WTC11 (cell line): ENCODE data around the gene GRIK2. TPM values are rescaled to one million over a fixed set of nuclear protein-coding genes. Genes with fewer than 3 reads are reported as not detected.

Experiments used
- ATAC-seq: fragments of 200-7000 bp; cut with Tn5 transposase; 2 replicates; pipeline ENCODE4 v1.10.0; 2021; ENCODE audit warnings: mild to moderate bottlenecking, moderate library complexity
- CTCF ChIA-PET: fragments of 300-600 bp; sonication (Branson Sonifier 250); formaldehyde crosslinking; loops from one replicate; lab custom pipeline; 2021; ENCODE audit warnings: antibody characterized with exemption; lab: Charles Lee
- POLR2A ChIA-PET: fragments of 350-600 bp; sonication (Branson Sonifier 250); formaldehyde crosslinking; loops from one replicate; lab custom pipeline; 2021; ENCODE audit warnings: antibody characterized with exemption; lab: Charles Lee
- DNase-seq: peaks from one replicate; pipeline ENCODE4 v3.0.0; 2021; ENCODE audit warnings: low spot score
- H3K27ac Mint-ChIP-seq: 2 replicates; pipeline ENCODE4 v1.8.0; 2021; ENCODE audit warnings: mixed read lengths
- H3K27me3 Mint-ChIP-seq: 2 replicates; pipeline ENCODE4 v1.8.0; 2021; ENCODE audit warnings: low read depth, mild to moderate bottlenecking, moderate library complexity, mixed read lengths
- H3K36me3 Mint-ChIP-seq: 2 replicates; pipeline ENCODE4 v1.8.0; 2021; ENCODE audit warnings: mixed read lengths
- H3K4me1 Mint-ChIP-seq: 2 replicates; pipeline ENCODE4 v1.8.0; 2022; ENCODE audit warnings: mixed read lengths
- H3K4me3 Mint-ChIP-seq: 2 replicates; pipeline ENCODE4 v1.8.0; 2021; ENCODE audit warnings: mild to moderate bottlenecking, moderate library complexity, mixed read lengths
- H3K9me3 Mint-ChIP-seq: 2 replicates; pipeline ENCODE4 v1.8.0; 2021; ENCODE audit warnings: mixed read lengths
- ARID4B ChIP-seq: sonication (generic); formaldehyde crosslinking; IDR thresholded peaks from 2 replicates; pipeline ENCODE4 v1.8.0; 2023; ENCODE audit warnings: missing genetic modification reagents, mild to moderate bottlenecking, borderline replicate concordance
- ATF2 ChIP-seq: sonication (generic); formaldehyde crosslinking; IDR thresholded peaks from 2 replicates; pipeline ENCODE4 v1.8.1; 2022; ENCODE audit warnings: low read depth, missing genetic modification reagents, borderline replicate concordance
- ATF6 ChIP-seq: sonication (generic); formaldehyde crosslinking; IDR thresholded peaks from 2 replicates; pipeline ENCODE4 v1.8.1; 2023; ENCODE audit warnings: mild to moderate bottlenecking, missing genetic modification reagents
- E2F5 ChIP-seq: sonication (generic); formaldehyde crosslinking; IDR thresholded peaks from 2 replicates; pipeline ENCODE4 v1.8.1; 2022; ENCODE audit warnings: mild to moderate bottlenecking, moderate library complexity, missing genetic modification reagents
- ERG ChIP-seq: fragments of 250-450 bp; sonication (Bioruptor Pico); IDR thresholded peaks from 2 replicates; pipeline ENCODE4 v1.8.0; 2021; ENCODE audit warnings: mild to moderate bottlenecking
- GABPB1 ChIP-seq: sonication (generic); formaldehyde crosslinking; IDR thresholded peaks from 2 replicates; pipeline ENCODE4 v1.8.1; 2023; ENCODE audit warnings: mild to moderate bottlenecking, missing genetic modification reagents
- KAT7 ChIP-seq: sonication (generic); formaldehyde crosslinking; IDR thresholded peaks from 2 replicates; pipeline ENCODE4 v1.8.1; 2023; ENCODE audit warnings: missing genetic modification reagents, mild to moderate bottlenecking, borderline replicate concordance
- MYBL2 ChIP-seq: sonication (generic); formaldehyde crosslinking; IDR thresholded peaks from 2 replicates; pipeline ENCODE4 v1.8.1; 2023; ENCODE audit warnings: mild to moderate bottlenecking, moderate library complexity, missing genetic modification reagents
- OVOL2 ChIP-seq: fragments of 250-450 bp; sonication (Bioruptor Pico); IDR thresholded peaks from 2 replicates; pipeline ENCODE4 v1.9.0; 2021; ENCODE audit warnings: mild to moderate bottlenecking, borderline replicate concordance
- PRDM15 ChIP-seq: sonication (generic); formaldehyde crosslinking; IDR thresholded peaks from 2 replicates; pipeline ENCODE4 v1.8.0; 2022; ENCODE audit warnings: missing genetic modification reagents
- SMAD4 ChIP-seq: sonication (generic); formaldehyde crosslinking; IDR thresholded peaks from 2 replicates; pipeline ENCODE4 v1.8.0; 2022; ENCODE audit warnings: mild to moderate bottlenecking, missing genetic modification reagents
- TEAD4 ChIP-seq: sonication (generic); formaldehyde crosslinking; IDR thresholded peaks from 2 replicates; pipeline ENCODE4 v1.8.0; 2022; ENCODE audit warnings: mild to moderate bottlenecking, missing genetic modification reagents
- ZNF317 ChIP-seq: sonication (generic); formaldehyde crosslinking; IDR thresholded peaks from 2 replicates; pipeline ENCODE4 v1.8.1; 2023; ENCODE audit warnings: low read depth, mild to moderate bottlenecking, moderate library complexity, missing genetic modification reagents, borderline replicate concordance
- ZNF423 ChIP-seq: fragments of 250-450 bp; sonication (Bioruptor Pico); IDR thresholded peaks from 2 replicates; pipeline ENCODE4 v2.1.2; 2022; ENCODE audit warnings: mild to moderate bottlenecking, moderate library complexity
- ZNF532 ChIP-seq: fragments of 250-450 bp; sonication (Bioruptor Pico); IDR thresholded peaks from 2 replicates; pipeline ENCODE4 v1.9.0; 2021; ENCODE audit warnings: mild to moderate bottlenecking, borderline replicate concordance
- total RNA-seq: library from RNA; stranded (reverse); gene quantifications from 3 replicates; pipeline ENCODE4 v1.2.3, GENCODE V29; 2021

GRIK2 gene
- total RNA-seq, 1 experiment from 2014 or later: 2.7 TPM

- DNase-seq: no peak
- Mint-ChIP-seq H3K4me1 (peaks cover 4% of the 10 kb centered on the region), H3K4me3 (no peak overlapping the region), H3K27me3 (no peaks in the 10 kb centered on the region), H3K36me3 (no peaks in the 10 kb centered on the region), H3K9me3 (no peaks in the 10 kb centered on the region)
- POLR2A ChIA-PET: no interaction called here
- no peak for ATAC-seq
- no peak for TF ChIP-seq E2F5 (CRISPR knock-in tag)
- no peak for TF ChIP-seq OVOL2
- no peak for TF ChIP-seq ZNF317 (CRISPR knock-in tag)
- TF ChIP-seq PRDM15 (CRISPR knock-in tag): no peak
- no peak for TF ChIP-seq TEAD4 (CRISPR knock-in tag)
- no peak for TF ChIP-seq ATF6
- TF ChIP-seq ARID4B (CRISPR knock-in tag): no peak
- TF ChIP-seq ERG: no peak
- no peak for TF ChIP-seq SMAD4 (CRISPR knock-in tag)
- TF ChIP-seq ZNF532 (CRISPR knock-in tag): no peak
- no peak for TF ChIP-seq GABPB1 (CRISPR knock-in tag)
- no peak for TF ChIP-seq ZNF423
- no peak for TF ChIP-seq KAT7 (CRISPR knock-in tag)
- TF ChIP-seq MYBL2 (CRISPR knock-in tag): no peak
- no peak for TF ChIP-seq ATF2 (CRISPR knock-in tag)
- TF ChIP-seq, all 79 proteins: peak for 0
- H3K27ac Mint-ChIP-seq: no peak overlapping the region
- CTCF ChIA-PET: no interaction called here
These were observed 657.5 kb downstream of the GRIK2 start for GRCh38 chr6:102051001-102051400.
